NCI-H510A treated with DMSO at 0.1 percent for 48 hours (cell line): ENCODE results near the gene SUGP2.
"Not testable (repeated sequence)": the region's sequence is repeated elsewhere in the genome, so short reads cannot be mapped to it uniquely, and the experiment has no call there.

Experiments used
- DNase-seq: peaks from one replicate; lab custom pipeline; 2025; lab: John Stamatoyannopoulos, UW

The SUGP2 gene

GRCh38 chr19:19031891-19032290 lies 1.4 kb downstream of the SUGP2 start:
- no peak for DNase-seq

DNA sequence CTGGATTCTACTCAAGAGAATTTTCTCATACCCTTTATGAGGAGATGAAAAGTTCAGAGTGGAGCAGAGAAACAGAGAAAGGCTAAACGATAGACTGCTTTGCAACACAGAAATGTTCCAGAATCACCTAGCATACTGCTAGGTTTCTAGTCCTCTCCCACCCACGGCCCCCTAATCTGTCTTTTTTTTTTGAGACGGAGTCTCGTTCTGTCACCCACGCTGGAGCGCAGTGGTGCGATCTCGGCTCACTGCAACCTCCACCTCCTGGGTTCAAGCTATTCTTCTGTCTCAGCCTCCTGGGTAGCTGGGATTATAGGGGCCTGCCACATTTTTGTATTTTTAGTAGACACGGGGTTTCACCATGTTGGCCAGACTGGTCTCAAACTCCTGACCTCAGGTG lies 4.8 kb downstream of the SUGP2 start:
- no peak for DNase-seq

DNA sequence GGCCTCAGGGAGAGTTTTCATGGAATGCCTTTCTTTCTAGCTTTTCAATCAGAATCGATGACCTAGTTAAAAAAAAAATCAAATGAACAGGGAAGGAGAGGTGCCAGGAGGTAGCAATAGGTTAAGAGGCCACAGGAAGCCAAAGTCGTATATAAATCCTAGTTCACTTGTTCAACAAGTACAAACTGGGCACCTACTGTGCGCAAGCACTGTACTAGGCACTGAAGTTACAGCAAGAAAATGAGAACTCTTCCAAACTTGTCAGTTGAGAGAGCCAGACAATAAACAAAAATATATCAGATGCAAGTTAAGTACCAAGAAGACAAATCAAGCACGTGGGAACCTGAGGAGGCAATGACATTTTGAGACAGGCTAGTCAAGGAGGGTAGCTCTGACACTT lies 6.1 kb downstream of the SUGP2 start:
- DNase-seq = no peak

GRCh38 chr19:19026299-19026971 lies 6.9 kb downstream of the SUGP2 start:
- DNase-seq = no peak

- DNase-seq = no peak
Observed at GRCh38 chr19:19025861-19026260, 7.5 kb downstream of the SUGP2 start.

DNA sequence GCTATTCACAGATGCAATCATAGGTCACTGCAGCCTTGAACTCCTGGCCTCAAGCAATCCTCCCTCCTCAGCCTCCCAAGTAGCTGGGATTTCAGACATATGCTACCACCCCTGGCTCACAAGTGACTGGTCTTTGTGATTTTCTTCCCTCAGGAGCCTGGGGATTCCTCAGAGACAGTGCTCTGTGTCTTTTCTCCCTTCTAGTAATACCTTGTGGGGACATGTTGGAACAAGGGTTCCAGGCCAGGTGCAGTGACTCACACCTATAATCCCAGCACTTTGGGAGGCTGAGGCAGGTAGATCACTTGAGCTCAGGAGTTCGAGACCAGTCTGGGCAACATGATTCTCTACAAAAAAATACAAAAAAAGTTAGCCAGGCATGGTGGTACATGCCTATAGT lies 9.9 kb downstream of the SUGP2 start:
- not testable (repeated sequence) for DNase-seq

GRCh38 chr19:19022380-19022961 lies 10.8 kb downstream of the SUGP2 start:
- DNase-seq = no peak

DNA sequence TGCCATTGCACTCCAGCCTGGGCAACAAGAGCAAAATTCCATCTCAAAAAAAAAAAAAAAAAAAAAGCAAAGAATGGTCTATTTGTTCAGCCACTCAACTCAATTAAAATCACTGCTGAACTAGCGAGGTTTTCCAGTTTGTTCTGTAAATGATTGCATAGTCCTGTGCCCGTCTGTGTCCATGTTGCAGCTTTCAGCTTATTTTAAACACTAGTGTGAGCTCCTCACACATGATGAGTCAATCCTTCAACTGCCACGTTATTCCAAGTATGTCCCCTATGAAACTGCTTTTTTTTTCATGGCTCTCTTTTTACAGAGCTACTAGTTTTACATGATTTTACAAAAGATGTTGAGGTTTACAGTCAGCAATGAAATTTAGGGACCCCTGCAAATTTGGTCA lies 12.2 kb downstream of the SUGP2 start:
- DNase-seq = no peak

DNA sequence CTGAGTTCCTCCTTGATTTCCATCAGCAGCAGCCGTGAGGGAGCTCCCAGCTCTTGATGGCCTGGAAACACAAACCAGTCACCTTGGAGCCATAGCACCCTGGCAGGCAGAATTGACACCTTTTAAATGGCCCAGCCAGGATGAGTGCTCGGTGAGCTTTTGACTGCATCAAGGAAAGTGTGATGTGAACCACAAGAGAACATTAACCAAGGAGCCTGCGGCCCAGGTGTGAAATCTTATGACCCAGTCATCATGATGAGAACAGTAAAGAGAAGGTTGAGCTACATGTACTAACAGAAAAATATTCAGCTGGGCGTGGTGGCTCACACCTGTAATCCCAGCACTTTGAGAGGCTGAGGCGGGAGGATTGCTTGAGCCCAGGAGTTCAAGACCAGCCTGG lies 22.8 kb downstream of the SUGP2 start:
- DNase-seq = no peak

GRCh38 chr19:19009951-19010350 lies 23.4 kb downstream of the SUGP2 start:
- DNase-seq = no peak

GRCh38 chr19:19006213-19006612 lies 27.1 kb downstream of the SUGP2 start:
- DNase-seq = no peak

DNA sequence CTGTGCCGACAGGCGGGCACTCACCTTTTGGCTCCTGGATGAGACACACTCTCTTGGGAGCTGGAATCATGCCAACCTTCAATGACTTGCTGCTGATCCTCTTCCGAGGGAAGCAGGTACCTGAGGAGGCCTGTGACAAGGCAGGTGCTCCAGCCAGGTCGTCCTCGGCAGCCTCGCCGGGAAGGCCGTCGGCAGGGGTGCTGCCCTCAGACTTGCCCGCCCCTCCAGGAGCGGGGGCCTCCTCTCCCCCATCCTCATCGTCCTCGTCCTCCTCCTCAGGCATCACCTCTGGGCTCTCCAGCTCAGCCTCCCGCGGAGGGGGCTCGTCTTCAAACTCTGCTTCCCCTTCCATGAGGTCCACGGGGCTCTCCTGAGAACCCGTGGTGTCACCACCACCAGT lies 29.2 kb downstream of the SUGP2 start:
- DNase-seq = no peak

- no peak for DNase-seq
Observed at GRCh38 chr19:18999896-19000620, 33.3 kb downstream of the SUGP2 start.

DNA sequence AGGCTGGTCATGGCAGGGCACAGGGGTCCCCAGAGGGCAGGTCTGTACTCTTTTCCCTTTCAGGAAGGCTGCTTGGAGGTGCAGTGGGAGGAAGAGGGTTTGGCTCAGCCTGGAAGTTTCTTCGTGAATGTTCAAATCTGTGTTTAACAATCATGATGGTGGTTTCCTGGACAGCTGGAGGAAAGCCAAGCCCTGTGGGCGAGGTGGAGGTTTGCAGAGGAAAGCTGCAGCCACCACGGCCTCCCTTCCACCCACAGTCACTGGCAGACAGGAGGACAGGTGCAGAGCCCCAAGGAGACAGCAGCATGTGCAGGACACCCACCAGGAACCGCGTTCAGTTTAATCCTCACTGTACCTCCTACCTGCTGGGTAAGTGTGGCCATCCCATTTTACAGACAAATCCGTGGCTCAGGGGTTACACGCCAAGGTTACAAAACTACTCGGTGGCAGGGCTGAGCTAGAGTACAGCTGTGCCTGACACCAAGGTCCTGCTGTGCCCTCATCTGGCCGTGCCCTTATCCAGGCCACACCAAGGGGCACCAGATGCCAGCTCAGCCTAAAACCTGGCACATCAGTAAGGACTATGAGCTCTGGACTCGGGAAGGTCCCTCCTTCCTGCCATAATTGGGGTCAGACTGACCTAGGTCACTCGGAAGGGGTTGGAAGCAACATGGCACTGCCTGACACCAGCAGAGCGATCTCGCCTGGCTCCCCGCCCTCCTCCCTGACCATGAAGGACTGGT lies 34.1 kb downstream of the SUGP2 start:
- DNase-seq = no peak

DNA sequence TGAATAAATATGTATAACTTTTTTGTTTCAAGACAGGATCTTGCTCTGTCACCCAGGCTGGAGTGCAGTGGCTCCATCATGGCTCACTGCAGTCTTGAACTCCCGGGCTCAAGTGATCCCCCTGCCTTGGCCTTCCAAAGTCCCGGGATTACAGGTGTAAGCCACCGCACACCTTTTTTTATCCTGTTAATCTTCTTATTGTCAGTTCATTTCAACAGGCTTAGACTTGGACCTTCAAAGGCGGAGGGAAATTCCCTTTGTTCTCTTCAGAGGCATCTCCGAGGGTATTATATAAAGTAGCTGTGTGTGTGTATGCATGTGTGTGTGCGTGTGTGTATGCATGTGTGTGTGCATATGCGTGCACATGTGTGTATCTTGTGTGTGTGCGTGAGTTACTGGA lies 35.0 kb downstream of the SUGP2 start:
- no peak for DNase-seq

GRCh38 chr19:18996796-18997394 lies 36.4 kb downstream of the SUGP2 start:
- no peak for DNase-seq

DNA sequence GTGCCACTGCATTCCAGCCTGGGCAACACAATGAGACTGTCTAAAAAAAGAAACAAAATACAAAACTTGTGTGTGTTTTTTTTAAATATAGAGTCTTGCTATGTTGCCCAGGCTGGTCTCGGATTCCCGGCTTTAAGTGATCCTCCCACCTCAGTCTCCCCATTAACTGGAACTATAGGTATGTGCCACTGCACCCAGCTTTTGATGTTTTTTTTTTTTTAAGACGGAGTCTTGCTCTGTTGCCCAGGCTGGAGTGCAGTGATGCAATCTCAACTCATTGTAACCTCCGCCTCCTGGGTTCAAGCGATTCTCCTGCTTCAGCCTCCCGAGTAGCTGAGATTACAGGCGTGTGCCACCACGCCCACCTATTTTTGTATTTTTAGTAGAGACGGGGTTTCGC lies 37.0 kb downstream of the SUGP2 start:
- DNase-seq = no peak

DNA sequence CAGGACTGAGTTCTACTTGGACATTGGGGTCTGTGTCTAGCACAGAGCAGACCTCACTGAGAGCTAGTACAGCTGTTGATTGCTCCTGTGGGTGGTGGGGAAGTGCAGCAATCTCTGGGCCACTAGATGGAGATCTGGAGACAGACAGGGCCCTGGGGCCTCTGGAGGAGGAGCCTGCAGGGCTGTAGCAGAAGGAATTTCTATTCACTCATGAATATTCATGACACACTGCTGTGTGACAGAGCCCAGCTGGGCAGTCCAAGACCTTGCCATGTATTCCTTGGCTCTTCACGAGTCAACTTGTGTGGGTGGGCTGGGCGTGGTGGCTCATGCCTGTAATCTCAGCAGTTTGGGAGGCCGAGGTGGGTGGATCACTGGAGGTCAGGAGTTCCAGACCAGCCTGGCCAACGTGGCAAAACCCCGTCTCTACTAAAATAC lies 37.5 kb downstream of the SUGP2 start:
- peak; percentile 39 for DNase-seq

DNA sequence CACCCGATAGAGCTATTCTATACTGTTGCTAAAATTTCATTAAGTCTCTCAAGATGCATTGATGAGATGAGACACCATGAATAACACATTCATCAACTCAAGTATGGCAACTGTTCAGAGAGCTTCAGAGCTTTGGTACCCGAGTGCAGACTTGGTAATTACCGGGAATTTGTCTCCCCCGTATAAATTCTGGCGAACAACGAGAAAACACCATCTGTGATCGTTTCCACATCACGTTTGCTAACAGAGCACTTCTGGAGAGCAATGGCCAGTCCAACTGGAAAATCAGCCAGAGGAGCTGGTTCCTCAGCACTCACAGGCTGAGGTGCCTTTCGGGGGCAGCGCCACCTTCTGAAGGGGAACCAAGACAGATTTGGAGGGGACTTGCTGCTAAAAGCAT lies 40.2 kb downstream of the SUGP2 start:
- DNase-seq = no peak

DNA sequence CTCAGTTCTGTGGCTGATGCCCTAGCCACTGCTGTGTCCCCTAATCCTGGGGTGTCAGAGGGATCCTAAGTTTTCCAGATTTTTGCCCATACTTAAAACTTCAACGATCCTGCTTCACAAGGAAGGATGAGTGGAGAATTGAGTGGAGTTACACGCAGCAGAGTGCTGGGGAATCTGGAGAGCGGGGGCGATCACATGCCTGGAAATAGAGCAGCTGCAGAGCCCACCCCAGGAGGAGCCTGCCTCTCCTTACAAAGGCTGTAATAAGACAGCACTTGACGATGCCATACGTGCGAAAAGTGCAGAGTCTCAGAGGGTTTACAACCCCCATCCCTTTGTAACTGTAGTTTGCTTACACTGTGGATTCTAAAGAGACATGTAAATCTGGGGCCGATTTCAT lies 40.6 kb downstream of the SUGP2 start:
- DNase-seq = no peak

- no peak for DNase-seq
Observed at GRCh38 chr19:18991468-18991867, 41.8 kb downstream of the SUGP2 start.

GRCh38 chr19:18991006-18991405 lies 42.3 kb downstream of the SUGP2 start:
- no peak for DNase-seq
